GM23338 (cell line): ENCODE results near the gene KSR2. TPM values are rescaled to one million over a fixed set of nuclear protein-coding genes. Genes with fewer than 3 reads are reported as not detected.

Experiments
- ATAC-seq: fragments of 200-7000 bp; cut with Tn5 transposase; 3 replicates; pipeline ENCODE4 v1.9.1; 2020
- DNase-seq: peaks from one replicate; pipeline ENCODE4 v3.0.0-alpha.2; 2015; ENCODE audit warnings: low spot score
- H2AFZ ChIP-seq: fragments of 200-600 bp; sonication (generic); 2 replicates; pipeline ENCODE4 v1.8.0; 2016; ENCODE audit warnings: antibody characterized with exemption, mild to moderate bottlenecking, moderate library complexity
- H3F3A ChIP-seq: fragments of 200-600 bp; sonication (generic); replicated peaks from 2 replicates; pipeline ENCODE4 v1.8.0; 2017; ENCODE audit warnings: antibody characterized with exemption, mixed run types, low read depth
- H3K27ac ChIP-seq: fragments of 200-600 bp; sonication (generic); 2 replicates; pipeline ENCODE4 v1.6.1; 2016; ENCODE audit warnings: low read depth
- H3K27me3 ChIP-seq: fragments of 200-600 bp; sonication (generic); 2 replicates; pipeline ENCODE4 v1.8.0; 2016; ENCODE audit warnings: mild to moderate bottlenecking, mixed run types, moderate library complexity; ENCODE audit not compliant: insufficient read depth
- H3K36me3 ChIP-seq: fragments of 200-600 bp; sonication (generic); 2 replicates; pipeline ENCODE4 v1.8.0; 2016; ENCODE audit warnings: mild to moderate bottlenecking; ENCODE audit not compliant: insufficient read depth
- H3K4me1 ChIP-seq: fragments of 200-600 bp; sonication (generic); 2 replicates; pipeline ENCODE4 v1.8.0; 2016; ENCODE audit warnings: mild to moderate bottlenecking, moderate library complexity; ENCODE audit not compliant: insufficient read depth
- H3K4me2 ChIP-seq: fragments of 200-600 bp; sonication (generic); 2 replicates; pipeline ENCODE4 v1.7.1; 2017; ENCODE audit warnings: mixed run types
- H3K4me3 ChIP-seq: fragments of 200-600 bp; sonication (generic); 2 replicates; pipeline ENCODE4 v1.6.1; 2016; ENCODE audit warnings: mixed run types
- H3K79me2 ChIP-seq: fragments of 200-600 bp; sonication (generic); replicated peaks from 2 replicates; pipeline ENCODE4 v1.8.0; 2017; ENCODE audit warnings: mild to moderate bottlenecking; ENCODE audit not compliant: insufficient read depth
- H3K9me2 ChIP-seq: fragments of 200-600 bp; sonication (generic); 2 replicates; pipeline ENCODE4 v1.8.0; 2017; ENCODE audit not compliant: insufficient read depth
- H4K20me1 ChIP-seq: fragments of 200-600 bp; sonication (generic); replicated peaks from 2 replicates; pipeline ENCODE4 v1.8.0; 2017; ENCODE audit warnings: mild to moderate bottlenecking; ENCODE audit not compliant: insufficient read depth
- H3K27ac Mint-ChIP-seq: 2 replicates; pipeline ENCODE4 v1.8.0; 2020; ENCODE audit warnings: inconsistent platforms, mild to moderate bottlenecking, moderate library complexity, mixed read lengths
- H3K27me3 Mint-ChIP-seq: 3 replicates; pipeline ENCODE4 v1.8.0; 2022; ENCODE audit warnings: low read depth, mild to moderate bottlenecking, moderate library complexity, mixed read lengths, inconsistent platforms; ENCODE audit not compliant: insufficient read depth, poor library complexity
- H3K36me3 Mint-ChIP-seq: 3 replicates; pipeline ENCODE4 v1.8.0; 2021; ENCODE audit warnings: low read depth, mild to moderate bottlenecking, inconsistent platforms, moderate library complexity, mixed read lengths
- H3K4me1 Mint-ChIP-seq: 3 replicates; pipeline ENCODE4 v1.8.0; 2020; ENCODE audit warnings: mild to moderate bottlenecking, inconsistent platforms, mixed read lengths
- H3K4me3 Mint-ChIP-seq: 3 replicates; pipeline ENCODE4 v1.8.0; 2021; ENCODE audit warnings: moderate library complexity, mild to moderate bottlenecking, inconsistent platforms, mixed read lengths
- H3K9me3 Mint-ChIP-seq: 3 replicates; pipeline ENCODE4 v1.8.0; 2020; ENCODE audit warnings: moderate library complexity, mild to moderate bottlenecking, inconsistent platforms, mixed read lengths
- CREB1 ChIP-seq: fragments of 250-450 bp; sonication (Bioruptor Pico); IDR thresholded peaks from 2 replicates; pipeline ENCODE4 v1.5.0; 2020; ENCODE audit warnings: low read depth, mild to moderate bottlenecking, moderate library complexity
- EZH2 ChIP-seq: fragments of 200-600 bp; sonication (generic); IDR thresholded peaks from one replicate; pipeline ENCODE4 v1.8.0; 2017; ENCODE audit warnings: antibody characterized with exemption, mild to moderate bottlenecking, low read depth; ENCODE audit not compliant: unreplicated experiment
- EZH2phosphoT487 ChIP-seq: fragments of 200-600 bp; sonication (generic); IDR thresholded peaks from one replicate; pipeline ENCODE4 v1.8.1; 2018; ENCODE audit warnings: antibody characterized with exemption; ENCODE audit not compliant: unreplicated experiment
- JUNB ChIP-seq: IDR thresholded peaks from one replicate; pipeline ENCODE4 v1.6.1; 2016; ENCODE audit warnings: antibody characterized with exemption; ENCODE audit not compliant: unreplicated experiment
- NANOG ChIP-seq: IDR thresholded peaks from 2 replicates; pipeline ENCODE4 v1.6.1; 2016; ENCODE audit warnings: antibody characterized with exemption, borderline replicate concordance
- POLR2AphosphoS5 ChIP-seq: IDR thresholded peaks from 2 replicates; pipeline ENCODE4 v1.6.1; 2016; ENCODE audit warnings: antibody characterized with exemption, low read depth
- STAT1 ChIP-seq: IDR thresholded peaks from one replicate; pipeline ENCODE4 v1.6.1; 2016; ENCODE audit warnings: antibody characterized with exemption; ENCODE audit not compliant: unreplicated experiment
- ZNF114 ChIP-seq: fragments of 250-450 bp; sonication (Bioruptor Pico); IDR thresholded peaks from 2 replicates; pipeline ENCODE4 v1.5.0; 2020; ENCODE audit warnings: mild to moderate bottlenecking, moderate library complexity
- ZNF331 ChIP-seq: fragments of 250-450 bp; sonication (Bioruptor Pico); IDR thresholded peaks from 2 replicates; pipeline ENCODE4 v1.5.0; 2020; ENCODE audit warnings: low read depth, mild to moderate bottlenecking, moderate library complexity
- polyA plus RNA-seq: library from polyadenylated mRNA; unstranded; fragments of >200 nt; fragmentation: Nextera tagmentation; extraction: Ambion mirVana; gene quantifications from 2 replicates; pipeline ENCODE4 v1.2.1, GENCODE V29; 2016
- total RNA-seq: library from RNA; depleted of rRNA; stranded (reverse); fragments of >200 nt; shearing (Covaris generic); gene quantifications from 2 replicates; pipeline ENCODE4 v1.2.3, GENCODE V29; 2014
- TF ChIP-seq, protein P1 (sequence below): IDR thresholded peaks from 2 replicates; pipeline ENCODE4 v1.6.1; 2016; ENCODE audit warnings: antibody characterized with exemption
- TF ChIP-seq, protein P2 (sequence below), 2 experiments: fragments of 200-600 bp in 1 of 2; sonication (generic) in 1 of 2; conservative IDR thresholded peaks; 2 replicates each; pipeline versions ENCODE4 v1.5.1 to v1.6.1; 2016 to 2017; ENCODE audit warnings: antibody characterized with exemption in 2 of 2, low read depth in 2 of 2, mild to moderate bottlenecking in 2 of 2, moderate library complexity in 1 of 2
- TF ChIP-seq, protein P3 (sequence below): fragments of 250-450 bp; sonication (Bioruptor Pico); IDR thresholded peaks from 2 replicates; pipeline ENCODE4 v1.5.0; 2020; ENCODE audit warnings: mild to moderate bottlenecking, moderate library complexity
- TF ChIP-seq, protein P4 (sequence below): IDR thresholded peaks from one replicate; pipeline ENCODE4 v1.6.1; 2018; ENCODE audit warnings: antibody characterized with exemption; ENCODE audit not compliant: unreplicated experiment

KSR2 gene
- total and polyA plus RNA-seq, 2 experiments from 2014 or later, result 1.1 to 2.7 TPM

DNA sequence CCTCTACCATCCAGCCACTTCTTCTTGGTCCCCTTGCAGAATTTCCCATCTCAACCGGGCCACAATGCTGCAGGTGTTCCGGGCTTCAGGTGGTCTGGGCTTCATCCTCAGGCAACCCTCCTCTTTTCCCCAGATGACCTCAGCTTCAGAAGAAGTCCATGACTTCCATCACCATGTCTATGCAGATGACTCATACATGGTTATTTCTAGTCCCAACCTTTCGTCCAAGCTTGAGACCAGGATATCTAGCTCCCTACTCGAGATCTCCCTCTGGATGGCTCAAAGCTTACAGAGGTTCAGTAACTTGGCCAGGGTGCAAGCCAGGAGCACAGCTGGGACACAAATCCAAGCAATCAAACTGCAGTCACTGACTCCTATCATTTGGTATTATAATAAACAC lies 452.8 kb downstream of the KSR2 start:
- H3K27me3 Mint-ChIP-seq, result peaks cover 8% of the 10 kb centered on the region
- H3K4me3 Mint-ChIP-seq, result no peak overlapping the region
- no peak for DNase-seq

More for the DNA sequence above, 452.8 kb downstream of the KSR2 start:
- Histone ChIP-seq H3K4me3 (no peak overlapping the region), H3K9me2 (0 out of 2 replicates have a peak, but pooled peaks cover 4% of the 10 kb centered on the region), H3F3A (no peaks in the 10 kb centered on the region), H3K4me2 (no peak overlapping the region), H3K27me3 (no peaks in the 10 kb centered on the region), H4K20me1 (no peaks in the 10 kb centered on the region), H3K79me2 (no peaks in the 10 kb centered on the region), H2AFZ (no peak overlapping the region), H3K4me1 (peaks cover 18% of the 10 kb centered on the region), H3K36me3 (no peaks in the 10 kb centered on the region), H3K27ac (no peak overlapping the region)
- Mint-ChIP-seq H3K4me1 (peaks cover 37% of the 10 kb centered on the region), H3K27ac (no peak overlapping the region), H3K9me3 (no peaks in the 10 kb centered on the region), H3K36me3 (no peaks in the 10 kb centered on the region; the same call in 2 of the 3 replicates)
- TF ChIP-seq EZH2phosphoT487 (no peak), STAT1 (no peak), ZNF114 (no peak), CREB1 (CRISPR knock-in tag) (no peak), NANOG (no peak), EZH2 (no peak), JUNB (no peak), ZNF331 (CRISPR knock-in tag) (no peak), POLR2AphosphoS5 (no peak)
- TF ChIP-seq, protein P1, sequence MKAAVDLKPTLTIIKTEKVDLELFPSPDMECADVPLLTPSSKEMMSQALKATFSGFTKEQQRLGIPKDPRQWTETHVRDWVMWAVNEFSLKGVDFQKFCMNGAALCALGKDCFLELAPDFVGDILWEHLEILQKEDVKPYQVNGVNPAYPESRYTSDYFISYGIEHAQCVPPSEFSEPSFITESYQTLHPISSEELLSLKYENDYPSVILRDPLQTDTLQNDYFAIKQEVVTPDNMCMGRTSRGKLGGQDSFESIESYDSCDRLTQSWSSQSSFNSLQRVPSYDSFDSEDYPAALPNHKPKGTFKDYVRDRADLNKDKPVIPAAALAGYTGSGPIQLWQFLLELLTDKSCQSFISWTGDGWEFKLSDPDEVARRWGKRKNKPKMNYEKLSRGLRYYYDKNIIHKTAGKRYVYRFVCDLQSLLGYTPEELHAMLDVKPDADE, result no peak
- TF ChIP-seq, protein P2, sequence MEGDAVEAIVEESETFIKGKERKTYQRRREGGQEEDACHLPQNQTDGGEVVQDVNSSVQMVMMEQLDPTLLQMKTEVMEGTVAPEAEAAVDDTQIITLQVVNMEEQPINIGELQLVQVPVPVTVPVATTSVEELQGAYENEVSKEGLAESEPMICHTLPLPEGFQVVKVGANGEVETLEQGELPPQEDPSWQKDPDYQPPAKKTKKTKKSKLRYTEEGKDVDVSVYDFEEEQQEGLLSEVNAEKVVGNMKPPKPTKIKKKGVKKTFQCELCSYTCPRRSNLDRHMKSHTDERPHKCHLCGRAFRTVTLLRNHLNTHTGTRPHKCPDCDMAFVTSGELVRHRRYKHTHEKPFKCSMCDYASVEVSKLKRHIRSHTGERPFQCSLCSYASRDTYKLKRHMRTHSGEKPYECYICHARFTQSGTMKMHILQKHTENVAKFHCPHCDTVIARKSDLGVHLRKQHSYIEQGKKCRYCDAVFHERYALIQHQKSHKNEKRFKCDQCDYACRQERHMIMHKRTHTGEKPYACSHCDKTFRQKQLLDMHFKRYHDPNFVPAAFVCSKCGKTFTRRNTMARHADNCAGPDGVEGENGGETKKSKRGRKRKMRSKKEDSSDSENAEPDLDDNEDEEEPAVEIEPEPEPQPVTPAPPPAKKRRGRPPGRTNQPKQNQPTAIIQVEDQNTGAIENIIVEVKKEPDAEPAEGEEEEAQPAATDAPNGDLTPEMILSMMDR (conservative IDR thresholded peaks at IDR 0.05; ENCODE audit: low read depth in 2 of 2), result no peak
- TF ChIP-seq, protein P3, sequence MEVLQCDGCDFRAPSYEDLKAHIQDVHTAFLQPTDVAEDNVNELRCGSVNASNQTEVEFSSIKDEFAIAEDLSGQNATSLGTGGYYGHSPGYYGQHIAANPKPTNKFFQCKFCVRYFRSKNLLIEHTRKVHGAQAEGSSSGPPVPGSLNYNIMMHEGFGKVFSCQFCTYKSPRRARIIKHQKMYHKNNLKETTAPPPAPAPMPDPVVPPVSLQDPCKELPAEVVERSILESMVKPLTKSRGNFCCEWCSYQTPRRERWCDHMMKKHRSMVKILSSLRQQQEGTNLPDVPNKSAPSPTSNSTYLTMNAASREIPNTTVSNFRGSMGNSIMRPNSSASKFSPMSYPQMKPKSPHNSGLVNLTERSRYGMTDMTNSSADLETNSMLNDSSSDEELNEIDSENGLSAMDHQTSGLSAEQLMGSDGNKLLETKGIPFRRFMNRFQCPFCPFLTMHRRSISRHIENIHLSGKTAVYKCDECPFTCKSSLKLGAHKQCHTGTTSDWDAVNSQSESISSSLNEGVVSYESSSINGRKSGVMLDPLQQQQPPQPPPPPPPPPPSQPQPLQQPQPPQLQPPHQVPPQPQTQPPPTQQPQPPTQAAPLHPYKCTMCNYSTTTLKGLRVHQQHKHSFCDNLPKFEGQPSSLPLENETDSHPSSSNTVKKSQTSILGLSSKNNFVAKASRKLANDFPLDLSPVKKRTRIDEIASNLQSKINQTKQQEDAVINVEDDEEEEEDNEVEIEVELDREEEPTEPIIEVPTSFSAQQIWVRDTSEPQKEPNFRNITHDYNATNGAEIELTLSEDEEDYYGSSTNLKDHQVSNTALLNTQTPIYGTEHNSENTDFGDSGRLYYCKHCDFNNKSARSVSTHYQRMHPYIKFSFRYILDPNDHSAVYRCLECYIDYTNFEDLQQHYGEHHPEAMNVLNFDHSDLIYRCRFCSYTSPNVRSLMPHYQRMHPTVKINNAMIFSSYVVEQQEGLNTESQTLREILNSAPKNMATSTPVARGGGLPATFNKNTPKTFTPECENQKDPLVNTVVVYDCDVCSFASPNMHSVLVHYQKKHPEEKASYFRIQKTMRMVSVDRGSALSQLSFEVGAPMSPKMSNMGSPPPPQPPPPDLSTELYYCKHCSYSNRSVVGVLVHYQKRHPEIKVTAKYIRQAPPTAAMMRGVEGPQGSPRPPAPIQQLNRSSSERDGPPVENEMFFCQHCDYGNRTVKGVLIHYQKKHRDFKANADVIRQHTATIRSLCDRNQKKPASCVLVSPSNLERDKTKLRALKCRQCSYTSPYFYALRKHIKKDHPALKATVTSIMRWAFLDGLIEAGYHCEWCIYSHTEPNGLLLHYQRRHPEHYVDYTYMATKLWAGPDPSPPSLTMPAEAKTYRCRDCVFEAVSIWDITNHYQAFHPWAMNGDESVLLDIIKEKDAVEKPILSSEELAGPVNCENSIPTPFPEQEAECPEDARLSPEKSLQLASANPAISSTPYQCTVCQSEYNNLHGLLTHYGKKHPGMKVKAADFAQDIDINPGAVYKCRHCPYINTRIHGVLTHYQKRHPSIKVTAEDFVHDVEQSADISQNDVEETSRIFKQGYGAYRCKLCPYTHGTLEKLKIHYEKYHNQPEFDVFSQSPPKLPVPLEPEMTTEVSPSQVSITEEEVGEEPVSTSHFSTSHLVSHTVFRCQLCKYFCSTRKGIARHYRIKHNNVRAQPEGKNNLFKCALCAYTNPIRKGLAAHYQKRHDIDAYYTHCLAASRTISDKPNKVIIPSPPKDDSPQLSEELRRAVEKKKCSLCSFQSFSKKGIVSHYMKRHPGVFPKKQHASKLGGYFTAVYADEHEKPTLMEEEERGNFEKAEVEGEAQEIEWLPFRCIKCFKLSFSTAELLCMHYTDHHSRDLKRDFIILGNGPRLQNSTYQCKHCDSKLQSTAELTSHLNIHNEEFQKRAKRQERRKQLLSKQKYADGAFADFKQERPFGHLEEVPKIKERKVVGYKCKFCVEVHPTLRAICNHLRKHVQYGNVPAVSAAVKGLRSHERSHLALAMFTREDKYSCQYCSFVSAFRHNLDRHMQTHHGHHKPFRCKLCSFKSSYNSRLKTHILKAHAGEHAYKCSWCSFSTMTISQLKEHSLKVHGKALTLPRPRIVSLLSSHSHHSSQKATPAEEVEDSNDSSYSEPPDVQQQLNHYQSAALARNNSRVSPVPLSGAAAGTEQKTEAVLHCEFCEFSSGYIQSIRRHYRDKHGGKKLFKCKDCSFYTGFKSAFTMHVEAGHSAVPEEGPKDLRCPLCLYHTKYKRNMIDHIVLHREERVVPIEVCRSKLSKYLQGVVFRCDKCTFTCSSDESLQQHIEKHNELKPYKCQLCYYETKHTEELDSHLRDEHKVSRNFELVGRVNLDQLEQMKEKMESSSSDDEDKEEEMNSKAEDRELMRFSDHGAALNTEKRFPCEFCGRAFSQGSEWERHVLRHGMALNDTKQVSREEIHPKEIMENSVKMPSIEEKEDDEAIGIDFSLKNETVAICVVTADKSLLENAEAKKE (CRISPR knock-in tag), result no peak
- TF ChIP-seq, protein P4, sequence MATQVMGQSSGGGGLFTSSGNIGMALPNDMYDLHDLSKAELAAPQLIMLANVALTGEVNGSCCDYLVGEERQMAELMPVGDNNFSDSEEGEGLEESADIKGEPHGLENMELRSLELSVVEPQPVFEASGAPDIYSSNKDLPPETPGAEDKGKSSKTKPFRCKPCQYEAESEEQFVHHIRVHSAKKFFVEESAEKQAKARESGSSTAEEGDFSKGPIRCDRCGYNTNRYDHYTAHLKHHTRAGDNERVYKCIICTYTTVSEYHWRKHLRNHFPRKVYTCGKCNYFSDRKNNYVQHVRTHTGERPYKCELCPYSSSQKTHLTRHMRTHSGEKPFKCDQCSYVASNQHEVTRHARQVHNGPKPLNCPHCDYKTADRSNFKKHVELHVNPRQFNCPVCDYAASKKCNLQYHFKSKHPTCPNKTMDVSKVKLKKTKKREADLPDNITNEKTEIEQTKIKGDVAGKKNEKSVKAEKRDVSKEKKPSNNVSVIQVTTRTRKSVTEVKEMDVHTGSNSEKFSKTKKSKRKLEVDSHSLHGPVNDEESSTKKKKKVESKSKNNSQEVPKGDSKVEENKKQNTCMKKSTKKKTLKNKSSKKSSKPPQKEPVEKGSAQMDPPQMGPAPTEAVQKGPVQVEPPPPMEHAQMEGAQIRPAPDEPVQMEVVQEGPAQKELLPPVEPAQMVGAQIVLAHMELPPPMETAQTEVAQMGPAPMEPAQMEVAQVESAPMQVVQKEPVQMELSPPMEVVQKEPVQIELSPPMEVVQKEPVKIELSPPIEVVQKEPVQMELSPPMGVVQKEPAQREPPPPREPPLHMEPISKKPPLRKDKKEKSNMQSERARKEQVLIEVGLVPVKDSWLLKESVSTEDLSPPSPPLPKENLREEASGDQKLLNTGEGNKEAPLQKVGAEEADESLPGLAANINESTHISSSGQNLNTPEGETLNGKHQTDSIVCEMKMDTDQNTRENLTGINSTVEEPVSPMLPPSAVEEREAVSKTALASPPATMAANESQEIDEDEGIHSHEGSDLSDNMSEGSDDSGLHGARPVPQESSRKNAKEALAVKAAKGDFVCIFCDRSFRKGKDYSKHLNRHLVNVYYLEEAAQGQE, result no peak
- no peak for ATAC-seq
